Bone marrow (tissue), 2 donors: ENCODE results near the gene ZFP36L1.

Experiments used
- DNase-seq, 2 donors: peaks; one replicate each; lab custom pipeline; 2025; lab: John Stamatoyannopoulos, UW

ZFP36L1 gene

GRCh38 chr14:68738559-68738958 is 54.3 kb downstream of the ZFP36L1 start:
- DNase-seq, result no peak
